PC-3 (cell line): ENCODE data around the gene GCSH. TPM values are rescaled to one million over a fixed set of nuclear protein-coding genes. Genes with fewer than 3 reads are reported as not detected.

ENCODE experiments used
- ATAC-seq: fragments of 200-7000 bp; cut with Tn5 transposase; 2 replicates; pipeline ENCODE4 v1.9.1; 2020; ENCODE audit warnings: mild to moderate bottlenecking, moderate library complexity
- BruUV-seq: library from RNA; stranded (reverse); fragments of 400-500 nt; replicated peaks from 2 replicates; lab custom pipeline; 2021; lab: Mats Ljungman, UMichigan
- CTCF ChIA-PET: fragments of 300-600 bp; sonication (Branson Sonifier 250); formaldehyde crosslinking; loops from one replicate; lab custom pipeline; 2022; ENCODE audit warnings: antibody characterized with exemption; lab: Charles Lee
- POLR2A ChIA-PET: fragments of 300-600 bp; sonication (Branson Sonifier 250); formaldehyde crosslinking; loops from one replicate; lab custom pipeline; 2022; ENCODE audit warnings: antibody characterized with exemption; ENCODE audit not compliant: unreplicated experiment; lab: Charles Lee
- DNase-seq: peaks from one replicate; pipeline ENCODE4 v3.0.0-alpha.2; 2015
- H2AFZ ChIP-seq: fragments of 300-600 bp; sonication (generic); 2 replicates; pipeline ENCODE4 v1.6.0; 2016; ENCODE audit warnings: antibody characterized with exemption, low read length
- H3F3A ChIP-seq: fragments of 300-600 bp; sonication (generic); one replicate; pipeline ENCODE4 v1.6.0; 2017; ENCODE audit warnings: antibody characterized with exemption, low read length, control low read depth, mild to moderate bottlenecking; ENCODE audit not compliant: unreplicated experiment
- H3K27ac ChIP-seq: fragments of 300-600 bp; sonication (generic); 2 replicates; pipeline ENCODE4 v1.5.1; 2016; ENCODE audit warnings: mild to moderate bottlenecking, low read length
- H3K27me3 ChIP-seq: fragments of 300-600 bp; sonication (generic); 2 replicates; pipeline ENCODE4 v1.6.1; 2016; ENCODE audit warnings: low read length, mixed read lengths
- H3K36me3 ChIP-seq: fragments of 300-600 bp; sonication (generic); 2 replicates; pipeline ENCODE4 v1.6.1; 2016; ENCODE audit warnings: low read depth, mixed run types, low read length, mixed read lengths
- H3K4me1 ChIP-seq: fragments of 300-600 bp; sonication (generic); 2 replicates; pipeline ENCODE4 v1.5.1; 2016; ENCODE audit warnings: low read length; ENCODE audit not compliant: insufficient read depth
- H3K4me2 ChIP-seq: fragments of 300-600 bp; sonication (generic); 2 replicates; pipeline ENCODE4 v1.6.0; 2016; ENCODE audit warnings: low read length
- H3K4me3 ChIP-seq: fragments of 300-600 bp; sonication (generic); 2 replicates; pipeline ENCODE4 v1.5.1; 2016; ENCODE audit warnings: mild to moderate bottlenecking, low read length, mixed read lengths
- H3K79me2 ChIP-seq: fragments of 300-600 bp; sonication (generic); 2 replicates; pipeline ENCODE4 v1.6.1; 2017; ENCODE audit warnings: low read length, mixed read lengths
- H3K9ac ChIP-seq: fragments of 300-600 bp; sonication (generic); 2 replicates; pipeline ENCODE4 v1.6.0; 2016; ENCODE audit warnings: mild to moderate bottlenecking, low read length
- H3K9me2 ChIP-seq: fragments of 300-600 bp; sonication (generic); replicated peaks from 2 replicates; pipeline ENCODE4 v1.6.1; 2016; ENCODE audit warnings: mixed run types, low read length, mixed read lengths
- H3K9me3 ChIP-seq: fragments of 300-600 bp; sonication (generic); 2 replicates; pipeline ENCODE4 v1.6.1; 2016; ENCODE audit warnings: low read length, mixed read lengths
- H4K20me1 ChIP-seq: fragments of 300-600 bp; sonication (generic); 2 replicates; pipeline ENCODE4 v1.6.1; 2016; ENCODE audit warnings: low read length, mixed read lengths
- EZH2 ChIP-seq: fragments of 300-600 bp; sonication (generic); IDR thresholded peaks from one replicate; pipeline ENCODE4 v1.6.1; 2017; ENCODE audit warnings: antibody characterized with exemption, mild to moderate bottlenecking, low read length; ENCODE audit not compliant: unreplicated experiment
- EZH2phosphoT487 ChIP-seq: fragments of 300-600 bp; sonication (generic); IDR thresholded peaks from 2 replicates; pipeline ENCODE4 v1.6.1; 2018; ENCODE audit warnings: mild to moderate bottlenecking, antibody characterized with exemption, low read length, borderline replicate concordance
- intact Hi-C: fragments of 100-400 bp; cut with micrococcal nuclease; formaldehyde crosslinking; loops from 2 replicates; pipeline ENCODE4 v1.9.0; 2023
- total RNA-seq: library from RNA; depleted of rRNA; stranded (reverse); fragments of >200 nt; gene quantifications from 2 replicates; pipeline ENCODE4 v1.2.3, GENCODE V29; 2014
- TF ChIP-seq, protein P1 (sequence below): fragments of 300-600 bp; sonication (generic); conservative IDR thresholded peaks from 2 replicates; pipeline ENCODE4 v1.5.1; 2017; ENCODE audit warnings: antibody characterized with exemption, low read depth, mild to moderate bottlenecking, low read length

Gene GCSH
- total RNA-seq, 1 experiment from 2014 or later = 47.5 TPM

DNA sequence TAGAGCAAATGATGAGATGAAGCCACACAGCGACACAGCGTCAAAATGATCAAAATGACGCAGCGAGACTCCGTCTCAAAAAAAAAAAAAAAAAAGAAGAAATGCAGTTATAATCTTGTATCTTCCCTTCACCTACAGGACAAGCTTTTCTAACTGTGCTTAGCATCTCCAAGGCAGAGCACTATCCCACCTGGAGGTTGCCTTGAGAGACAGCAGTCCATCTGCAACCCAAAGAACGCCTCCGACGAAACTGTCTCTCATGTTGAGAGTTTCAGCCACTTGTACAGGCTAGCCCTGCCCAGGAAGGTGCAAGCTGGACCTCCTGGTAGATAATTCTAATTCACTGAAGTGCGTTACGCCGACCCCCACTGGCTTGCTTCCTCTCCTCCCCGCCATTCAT is 46.7 kb upstream of the GCSH start:
- POLR2A ChIA-PET = no interaction called here
- H4K20me1 ChIP-seq = no peaks in the 10 kb centered on the region
- ATAC-seq (no peak), DNase-seq (no peak)
- no peak overlapping the region for H3K4me3 ChIP-seq
- no peaks in the 10 kb centered on the region for H3K9me3 ChIP-seq
- CTCF ChIA-PET = no interaction called here
- H3K27me3 ChIP-seq = no peaks in the 10 kb centered on the region
- intact Hi-C loops = no loop called here
- no peak overlapping the region for H3K9ac ChIP-seq
- H3K79me2 ChIP-seq = no peaks in the 10 kb centered on the region
- H3K27ac ChIP-seq = no peak overlapping the region
- H3K4me1 ChIP-seq = no peaks in the 10 kb centered on the region
- no peak overlapping the region for H2AFZ ChIP-seq
- no TSS peak for BruUV-seq
- H3K36me3 ChIP-seq = no peaks in the 10 kb centered on the region
- no peaks in the 10 kb centered on the region for H3K9me2 ChIP-seq
- H3F3A ChIP-seq = no peaks in the 10 kb centered on the region
- no peak overlapping the region for H3K4me2 ChIP-seq
- TF ChIP-seq EZH2 (no peak), EZH2phosphoT487 (no peak)
- TF ChIP-seq, protein P1, sequence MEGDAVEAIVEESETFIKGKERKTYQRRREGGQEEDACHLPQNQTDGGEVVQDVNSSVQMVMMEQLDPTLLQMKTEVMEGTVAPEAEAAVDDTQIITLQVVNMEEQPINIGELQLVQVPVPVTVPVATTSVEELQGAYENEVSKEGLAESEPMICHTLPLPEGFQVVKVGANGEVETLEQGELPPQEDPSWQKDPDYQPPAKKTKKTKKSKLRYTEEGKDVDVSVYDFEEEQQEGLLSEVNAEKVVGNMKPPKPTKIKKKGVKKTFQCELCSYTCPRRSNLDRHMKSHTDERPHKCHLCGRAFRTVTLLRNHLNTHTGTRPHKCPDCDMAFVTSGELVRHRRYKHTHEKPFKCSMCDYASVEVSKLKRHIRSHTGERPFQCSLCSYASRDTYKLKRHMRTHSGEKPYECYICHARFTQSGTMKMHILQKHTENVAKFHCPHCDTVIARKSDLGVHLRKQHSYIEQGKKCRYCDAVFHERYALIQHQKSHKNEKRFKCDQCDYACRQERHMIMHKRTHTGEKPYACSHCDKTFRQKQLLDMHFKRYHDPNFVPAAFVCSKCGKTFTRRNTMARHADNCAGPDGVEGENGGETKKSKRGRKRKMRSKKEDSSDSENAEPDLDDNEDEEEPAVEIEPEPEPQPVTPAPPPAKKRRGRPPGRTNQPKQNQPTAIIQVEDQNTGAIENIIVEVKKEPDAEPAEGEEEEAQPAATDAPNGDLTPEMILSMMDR = no peak

DNA sequence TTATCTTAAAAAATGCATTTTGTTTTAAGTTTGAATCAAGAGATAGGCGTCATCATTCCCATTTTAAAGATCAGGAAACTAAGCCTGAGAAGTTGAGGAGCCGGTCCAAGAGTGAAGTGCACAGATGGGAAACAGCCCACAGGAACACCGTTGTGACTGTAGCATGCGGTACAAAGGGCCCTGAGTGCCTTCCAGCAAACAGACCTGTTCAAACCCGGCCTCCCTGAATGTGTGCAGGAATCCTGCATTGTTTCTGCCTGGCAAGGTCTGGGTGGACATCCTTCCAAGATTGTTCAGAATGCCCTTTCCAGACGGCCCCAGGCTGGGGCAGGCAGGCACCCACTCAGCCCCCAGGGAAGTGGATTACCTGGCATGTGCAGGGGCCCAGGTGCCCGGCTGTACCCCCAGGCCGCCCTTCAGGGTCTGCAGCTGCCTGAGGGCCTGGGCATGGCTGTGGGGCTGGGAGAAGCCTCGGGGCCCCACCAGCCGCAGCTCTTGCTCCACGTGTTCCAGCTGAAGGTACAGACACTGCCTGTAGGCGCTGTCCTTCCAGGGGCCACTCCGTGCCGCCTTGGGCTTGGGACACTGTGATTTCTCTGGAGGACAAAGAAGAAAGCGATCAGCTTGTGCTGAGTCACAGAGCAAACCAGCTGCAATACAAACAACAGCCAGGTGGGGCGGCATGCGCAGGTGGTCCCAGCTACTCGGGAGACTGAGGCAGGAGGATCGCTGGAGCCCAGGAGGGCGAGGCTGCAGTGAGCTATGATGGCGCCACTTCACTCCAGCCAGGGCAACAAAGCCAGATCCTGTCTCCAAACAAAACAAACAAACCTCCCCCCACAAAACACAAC is 45.0 kb upstream of the GCSH start:
- intact Hi-C loops = no loop called here
- Histone ChIP-seq H3K36me3 (no peaks in the 10 kb centered on the region), H3K79me2 (no peaks in the 10 kb centered on the region), H3K27me3 (no peaks in the 10 kb centered on the region), H2AFZ (no peak overlapping the region), H3K9me2 (no peaks in the 10 kb centered on the region), H3K9ac (no peak overlapping the region), H3K4me3 (no peak overlapping the region), H3F3A (no peaks in the 10 kb centered on the region), H3K4me1 (0 out of 2 replicates have a peak, but pooled peaks cover 4% of the 10 kb centered on the region), H4K20me1 (no peaks in the 10 kb centered on the region), H3K4me2 (no peak overlapping the region), H3K27ac (no peak overlapping the region), H3K9me3 (no peaks in the 10 kb centered on the region)
- ChIA-PET POLR2A (no interaction called here), CTCF (interaction anchor here (0.6 to 1.1 kb wide), 4 partner anchors 18 to 123 kb away, joined by 3 to 5 read pairs (median 4); no protein-coding TSS in a partner anchor)
- ATAC-seq (no peak), DNase-seq (peak; percentile 12)
- TF ChIP-seq, protein P1 = peak; percentile 45
- no peak for TF ChIP-seq EZH2
- BruUV-seq = no TSS peak

DNA sequence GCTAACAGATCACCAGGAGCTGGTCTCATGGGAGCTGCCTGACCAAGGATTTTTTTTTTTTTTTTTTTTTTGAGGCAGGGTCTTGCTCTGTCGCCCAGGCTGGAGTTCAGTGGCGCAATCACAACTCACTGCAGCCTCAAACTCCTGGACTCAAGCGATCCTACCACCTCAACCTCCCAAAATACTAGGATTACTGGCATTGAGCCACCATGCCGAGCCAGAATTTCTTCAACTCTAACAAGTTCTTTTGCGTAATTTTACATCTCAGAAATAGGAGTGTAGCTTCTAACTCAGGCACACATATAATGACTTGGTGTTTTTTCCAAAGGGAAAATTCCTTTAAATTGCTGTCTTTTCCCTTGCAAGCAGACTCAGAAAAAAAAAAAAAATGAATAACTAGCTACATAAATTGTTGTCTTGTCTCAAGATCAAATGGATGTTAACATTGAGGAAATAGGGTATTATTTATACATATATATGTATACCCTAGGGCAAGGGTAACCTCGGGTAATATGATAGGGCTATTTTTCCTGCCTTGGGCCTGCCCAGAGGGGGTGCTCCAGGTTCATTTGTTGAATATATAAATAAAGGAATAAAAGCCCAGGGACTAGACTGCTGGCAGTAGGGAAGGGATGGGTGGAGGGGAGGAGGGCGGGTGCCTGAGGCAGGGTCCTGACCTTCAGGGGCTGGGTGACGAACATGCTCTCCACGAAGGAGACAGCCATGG is 42.8 kb upstream of the GCSH start:
- no peak for DNase-seq
- no peaks in the 10 kb centered on the region for H3K27me3 ChIP-seq
- no peaks in the 10 kb centered on the region for H3K9me3 ChIP-seq
- H3K9me2 ChIP-seq = no peaks in the 10 kb centered on the region
- BruUV-seq = no TSS peak
- no peaks in the 10 kb centered on the region for H3F3A ChIP-seq
- TF ChIP-seq EZH2phosphoT487 = no peak
- TF ChIP-seq, protein P1 = no peak
- TF ChIP-seq EZH2 = no peak
- no peaks in the 10 kb centered on the region for H3K79me2 ChIP-seq
- no peaks in the 10 kb centered on the region for H4K20me1 ChIP-seq
- H3K36me3 ChIP-seq = no peaks in the 10 kb centered on the region
- no peak for ATAC-seq
- H3K4me1 ChIP-seq = 0 out of 2 replicates have a peak, but pooled peaks cover 4% of the 10 kb centered on the region
- CTCF ChIA-PET = no interaction called here
- no peak overlapping the region for H3K4me2 ChIP-seq
- no peak overlapping the region for H2AFZ ChIP-seq
- H3K27ac ChIP-seq = no peak overlapping the region
- intact Hi-C loops = no loop called here
- H3K4me3 ChIP-seq = no peak overlapping the region
- POLR2A ChIA-PET = no interaction called here
- no peak overlapping the region for H3K9ac ChIP-seq
